SK-N-SH (cell line): ENCODE data around the gene SCN2A. TPM values are rescaled to one million over a fixed set of nuclear protein-coding genes. Genes with fewer than 3 reads are reported as not detected.

Experiments used
- CTCF ChIA-PET: fragments of 300-600, 350-600 bp; formaldehyde crosslinking; extraction: SDS; loops from one replicate; lab custom pipeline; 2021; lab: Yijun Ruan, JAX
- POLR2A ChIA-PET: fragments of 350-600 bp; sonication (Branson Sonifier 250); formaldehyde crosslinking; extraction: SDS; loops from one replicate; lab custom pipeline; 2020; ENCODE audit warnings: antibody characterized with exemption, inconsistent platforms; lab: Yijun Ruan, JAX
- DNase-seq: peaks from one replicate; pipeline ENCODE4 v3.0.0; 2012
- H2AFZ ChIP-seq: fragments of 200-600 bp; sonication (generic); 2 replicates; pipeline ENCODE4 v1.8.1; 2016; ENCODE audit warnings: antibody characterized with exemption, mild to moderate bottlenecking, low read depth
- H3F3A ChIP-seq: fragments of 200-600 bp; sonication (generic); replicated peaks from 2 replicates; pipeline ENCODE3; 2016; ENCODE audit warnings: antibody characterized with exemption, mild to moderate bottlenecking; ENCODE audit not compliant: insufficient read depth
- H3K27ac ChIP-seq, 2 experiments: fragments of 200-500 bp in 1 of 2; fragments of 200-600 bp in 1 of 2; sonication (Bioruptor generic) in 1 of 2; sonication (generic), shearing (Covaris generic) in 1 of 2; 2 replicates each; pipeline versions ENCODE4 v1.5.1 to v1.6.1; 2014 to 2016; ENCODE audit warnings: low read depth in 2 of 2, inconsistent platforms in 1 of 2, low read length in 1 of 2, mild to moderate bottlenecking in 1 of 2, mixed read lengths in 1 of 2
- H3K27me3 ChIP-seq: fragments of 200-600 bp; sonication (generic), shearing (Covaris generic); 2 replicates; pipeline ENCODE4 v1.6.1; 2016; ENCODE audit warnings: mixed run types; ENCODE audit not compliant: insufficient read depth
- H3K36me3 ChIP-seq, 2 experiments: fragments of 200-500 bp in 1 of 2; fragments of 200-600 bp in 1 of 2; sonication (Bioruptor generic) in 1 of 2; sonication (generic) in 1 of 2; replicated peaks in 1 of 2; 2 replicates each; pipeline versions ENCODE3 to v1.5.1; 2014 to 2016; ENCODE audit warnings: low read length in 1 of 2, mild to moderate bottlenecking in 1 of 2; ENCODE audit not compliant: insufficient read depth in 2 of 2, control insufficient read depth in 1 of 2
- H3K4me1 ChIP-seq, 2 experiments: fragments of 200-500 bp in 1 of 2; fragments of 200-600 bp in 1 of 2; sonication (Bioruptor generic) in 1 of 2; sonication (generic), shearing (Covaris generic) in 1 of 2; 2 replicates each; pipeline versions ENCODE4 v1.5.1 to v1.6.1; 2014 to 2016; ENCODE audit warnings: low read depth in 1 of 2, low read length in 1 of 2, mixed run types in 1 of 2; ENCODE audit not compliant: insufficient read depth in 2 of 2, control insufficient read depth in 1 of 2
- H3K4me2 ChIP-seq: fragments of 200-600 bp; sonication (generic), shearing (Covaris generic); 2 replicates; pipeline ENCODE4 v1.6.1; 2017; ENCODE audit warnings: mixed run types
- H3K4me3 ChIP-seq, 2 experiments: fragments of 200-500 bp in 1 of 2; fragments of 200-600 bp in 1 of 2; sonication (Bioruptor generic) in 1 of 2; sonication (generic), shearing (Covaris generic) in 1 of 2; 2 replicates each; pipeline versions ENCODE4 v1.5.1 to v1.8.1; 2014 to 2016; ENCODE audit warnings: low read depth in 2 of 2, inconsistent platforms in 1 of 2, low read length in 1 of 2, mild to moderate bottlenecking in 1 of 2, mixed read lengths in 1 of 2, moderate library complexity in 1 of 2
- H3K79me2 ChIP-seq: fragments of 200-600 bp; sonication (generic); 2 replicates; pipeline ENCODE4 v1.8.1; 2017; ENCODE audit warnings: mild to moderate bottlenecking; ENCODE audit not compliant: insufficient read depth
- H3K9ac ChIP-seq: fragments of 200-600 bp; sonication (generic); 2 replicates; pipeline ENCODE4 v1.6.1; 2017; ENCODE audit warnings: mixed run types
- H3K9me2 ChIP-seq: fragments of 200-600 bp; sonication (generic); 2 replicates; pipeline ENCODE4 v1.6.1; 2017; ENCODE audit warnings: mixed run types
- H3K9me3 ChIP-seq: fragments of 200-600 bp; sonication (generic); 2 replicates; pipeline ENCODE4 v1.6.1; 2017; ENCODE audit warnings: mixed run types, mild to moderate bottlenecking, moderate library complexity
- H4K20me1 ChIP-seq: fragments of 200-600 bp; sonication (generic); 2 replicates; pipeline ENCODE4 v1.6.1; 2017; ENCODE audit warnings: mild to moderate bottlenecking, mixed run types; ENCODE audit not compliant: insufficient read depth
- CTCF ChIP-seq: fragments of 200-600 bp; sonication (generic); IDR thresholded peaks from 2 replicates; pipeline ENCODE4 v1.6.1; 2017; ENCODE audit warnings: antibody characterized with exemption, mild to moderate bottlenecking, moderate library complexity
- EP300 ChIP-seq, 2 experiments: IDR thresholded peaks; 2 replicates each; pipeline versions ENCODE4 v1.4.0 to v1.6.1; 2012; ENCODE audit warnings: borderline replicate concordance in 1 of 2, low read depth in 1 of 2, low read length in 1 of 2
- FOSL2 ChIP-seq: IDR thresholded peaks from 2 replicates; pipeline ENCODE4 v1.4.0; 2012; ENCODE audit warnings: low read depth, mild to moderate bottlenecking, moderate library complexity, borderline replicate concordance
- FOXJ3 ChIP-seq: sonication (generic); formaldehyde crosslinking; IDR thresholded peaks from 2 replicates; pipeline ENCODE4 v1.5.1; 2020; ENCODE audit warnings: mild to moderate bottlenecking, missing genetic modification reagents
- GABPA ChIP-seq: IDR thresholded peaks from 2 replicates; pipeline ENCODE4 v1.4.0; 2012; ENCODE audit warnings: low read depth, mild to moderate bottlenecking
- GATA2 ChIP-seq: sonication (generic); formaldehyde crosslinking; IDR thresholded peaks from 2 replicates; pipeline ENCODE4 v1.5.0; 2020; ENCODE audit warnings: mild to moderate bottlenecking, missing genetic modification reagents
- IRF3 ChIP-seq: fragments of 150-350 bp; IDR thresholded peaks from 2 replicates; pipeline ENCODE4 v1.6.1; 2016; ENCODE audit warnings: mild to moderate bottlenecking, low read depth, low read length
- JUND ChIP-seq: IDR thresholded peaks from 2 replicates; pipeline ENCODE4 v1.4.0; 2012
- MAX ChIP-seq: IDR thresholded peaks from 2 replicates; pipeline ENCODE4 v1.4.0; 2012; ENCODE audit warnings: low read depth
- MXI1 ChIP-seq: IDR thresholded peaks from 2 replicates; pipeline ENCODE4 v1.6.1; 2012; ENCODE audit warnings: mild to moderate bottlenecking, low read depth, low read length, improper control_type of control experiment
- RAD21 ChIP-seq: IDR thresholded peaks from 2 replicates; pipeline ENCODE4 v1.6.1; 2012; ENCODE audit warnings: mild to moderate bottlenecking, low read length
- RCOR1 ChIP-seq: fragments of 150-350 bp; IDR thresholded peaks from 2 replicates; pipeline ENCODE4 v1.6.1; 2017; ENCODE audit warnings: antibody characterized with exemption, low read length
- RFX5 ChIP-seq: IDR thresholded peaks from 2 replicates; pipeline ENCODE4 v1.6.1; 2012; ENCODE audit warnings: mild to moderate bottlenecking, improper control_type of control experiment, low read length
- RXRA ChIP-seq: IDR thresholded peaks from 2 replicates; pipeline ENCODE4 v1.4.0; 2012; ENCODE audit warnings: low read depth, mild to moderate bottlenecking, borderline replicate concordance
- SIN3A ChIP-seq: IDR thresholded peaks from 2 replicates; pipeline ENCODE4 v1.6.1; 2012; ENCODE audit warnings: low read depth, mild to moderate bottlenecking, low read length, moderate library complexity, borderline replicate concordance
- TAF1 ChIP-seq: IDR thresholded peaks from 2 replicates; pipeline ENCODE4 v1.6.1; 2012; ENCODE audit warnings: low read depth, mild to moderate bottlenecking, low read length, moderate library complexity, borderline replicate concordance
- TEAD4 ChIP-seq: IDR thresholded peaks from 2 replicates; pipeline ENCODE4 v1.4.0; 2012; ENCODE audit warnings: mild to moderate bottlenecking, borderline replicate concordance; ENCODE audit not compliant: insufficient read depth
- USF2 ChIP-seq: fragments of 150-350 bp; IDR thresholded peaks from 2 replicates; pipeline ENCODE4 v1.6.1; 2017; ENCODE audit warnings: antibody characterized with exemption, low read length, low read depth, borderline replicate concordance
- ZBTB33 ChIP-seq: IDR thresholded peaks from 2 replicates; pipeline ENCODE4 v1.4.0; 2012; ENCODE audit warnings: low read depth, borderline replicate concordance
- WGBS: methylation state at CpG from one replicate; pipeline ENCODE4 v1.1.6; 2017; ENCODE audit warnings: low lambda C conversion rate; 5-methylcytosine and 5-hydroxymethylcytosine counted together
- polyA plus RNA-seq, 3 experiments: library from polyadenylated mRNA; depleted of rRNA; stranded (reverse); fragments of >200 nt; gene quantifications; 2 replicates each; pipeline ENCODE4 v1.2.3, GENCODE V29; 2012

SCN2A gene
- polyA plus RNA-seq, 1 of the 3 experiments (the other 2 are of a cell fraction) = 5.1 TPM

GRCh38 chr2:165273176-165273575 lies 34.0 kb downstream of the SCN2A start:
- POLR2A ChIA-PET = no interaction called here
- H3K4me1 ChIP-seq = no peaks in the 10 kb centered on the region
- no peaks in the 10 kb centered on the region for H3K9me3 ChIP-seq

GRCh38 chr2:165274698-165275097 lies 35.5 kb downstream of the SCN2A start:
- no peaks in the 10 kb centered on the region for H3K79me2 ChIP-seq
- no peak for TF ChIP-seq RXRA
- no peak for TF ChIP-seq IRF3
- TF ChIP-seq TEAD4 = no peak
- TF ChIP-seq EP300 (IDR thresholded peaks at IDR 0.05; ENCODE audit: borderline replicate concordance in 1 of 2, low read depth in 1 of 2, low read length in 1 of 2) = no peak
- no peak for TF ChIP-seq USF2
- TF ChIP-seq GATA2 = no peak
- TF ChIP-seq MAX = no peak
- TF ChIP-seq MXI1 = no peak
- TF ChIP-seq JUND = no peak
- no peak for TF ChIP-seq ZBTB33
- no peak for TF ChIP-seq FOSL2
- TF ChIP-seq FOXJ3 (CRISPR knock-in tag) = no peak
- no peak for TF ChIP-seq RCOR1
- TF ChIP-seq SIN3A = no peak
- no peak for TF ChIP-seq RFX5
- TF ChIP-seq TAF1 = no peak
- TF ChIP-seq CTCF = no peak
- no peak overlapping the region for H3K9ac ChIP-seq
- no peak overlapping the region for H3K4me2 ChIP-seq
- H3K36me3 ChIP-seq = no peaks in the 10 kb centered on the region
- 78% methylated on average over 5 of the region's 5 CpGs for WGBS
- no peak overlapping the region for H3K4me3 ChIP-seq
- no peaks in the 10 kb centered on the region for H3K4me1 ChIP-seq
- no peak for DNase-seq
- no peaks in the 10 kb centered on the region for H3F3A ChIP-seq
- ChIA-PET CTCF (interaction anchor here (1.3 to 1.7 kb wide), 3 partner anchors 11 to 35 kb away, joined by 3 to 6 read pairs (median 6); partner anchors contain the start of gene SCN2A), POLR2A (no interaction called here)
- no peaks in the 10 kb centered on the region for H3K27me3 ChIP-seq
- H4K20me1 ChIP-seq = no peaks in the 10 kb centered on the region
- H2AFZ ChIP-seq = no peak overlapping the region
- no peak overlapping the region for H3K27ac ChIP-seq
- H3K9me3 ChIP-seq = no peaks in the 10 kb centered on the region
- H3K9me2 ChIP-seq = no peaks in the 10 kb centered on the region

More at GRCh38 chr2:165273176-165273575, 34.0 kb downstream of the SCN2A start:
- Histone ChIP-seq H3K27me3 (no peaks in the 10 kb centered on the region), H2AFZ (peak overlapping the region; percentile 36), H3K4me2 (no peak overlapping the region), H3K79me2 (no peaks in the 10 kb centered on the region)
- no peak for TF ChIP-seq RAD21
- no peak for TF ChIP-seq TAF1
- TF ChIP-seq GABPA = no peak
- TF ChIP-seq, all 33 proteins: peak for 0
- CTCF ChIA-PET = no interaction called here
- no peak overlapping the region for H3K4me3 ChIP-seq
- H3K27ac ChIP-seq = no peak overlapping the region
- H3F3A ChIP-seq = no peaks in the 10 kb centered on the region
- no peak overlapping the region for H3K9ac ChIP-seq
- H3K9me2 ChIP-seq = no peaks in the 10 kb centered on the region
- H4K20me1 ChIP-seq = no peaks in the 10 kb centered on the region
- H3K36me3 ChIP-seq = no peaks in the 10 kb centered on the region
- no peak for DNase-seq
